Measurements from ENCODE around the gene LINGO4. TPM values are rescaled to one million over a fixed set of nuclear protein-coding genes. Genes with fewer than 3 reads are reported as not detected.

The LINGO4 gene
- total and polyA plus RNA-seq, 2 of the 13 experiments (the other 11 are each of a cell fraction or from before 2014, with no cell fraction given) = 0.02 to 0.05 TPM

DNA sequence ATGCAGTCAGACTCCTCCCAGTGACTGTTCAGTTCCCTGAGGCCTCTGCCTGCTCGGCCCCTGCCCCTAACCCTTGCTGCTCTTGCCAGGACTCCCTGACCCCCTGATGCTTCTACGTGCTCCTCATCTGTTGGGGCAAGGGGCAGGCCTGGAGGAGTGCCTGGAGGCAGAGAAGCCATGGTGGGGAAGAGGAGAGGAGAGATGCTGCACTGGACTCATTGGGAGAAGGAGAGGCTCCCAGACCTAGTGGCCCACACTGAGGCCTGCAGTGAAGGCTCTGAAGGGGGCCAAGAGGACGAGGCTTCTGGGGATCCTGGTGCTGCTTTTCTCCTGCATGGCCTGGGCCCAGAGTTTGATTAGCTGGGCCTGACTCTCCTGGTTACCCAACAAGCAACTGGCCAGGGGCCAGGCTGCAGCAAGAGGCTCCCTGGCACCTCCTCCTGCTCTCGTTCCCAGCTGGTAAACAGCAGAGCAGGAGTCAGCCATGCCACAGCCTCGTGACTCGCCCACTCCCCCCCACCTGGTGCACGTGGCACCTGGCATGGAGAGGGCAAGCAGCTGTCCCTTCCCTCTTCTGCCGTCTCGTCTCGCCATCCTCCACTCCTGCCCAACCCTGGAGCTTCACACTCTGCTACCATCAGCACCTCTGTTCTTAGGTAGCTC is 27.2 kb upstream of the LINGO4 start (continued):
- TF ChIP-seq, protein P1, sequence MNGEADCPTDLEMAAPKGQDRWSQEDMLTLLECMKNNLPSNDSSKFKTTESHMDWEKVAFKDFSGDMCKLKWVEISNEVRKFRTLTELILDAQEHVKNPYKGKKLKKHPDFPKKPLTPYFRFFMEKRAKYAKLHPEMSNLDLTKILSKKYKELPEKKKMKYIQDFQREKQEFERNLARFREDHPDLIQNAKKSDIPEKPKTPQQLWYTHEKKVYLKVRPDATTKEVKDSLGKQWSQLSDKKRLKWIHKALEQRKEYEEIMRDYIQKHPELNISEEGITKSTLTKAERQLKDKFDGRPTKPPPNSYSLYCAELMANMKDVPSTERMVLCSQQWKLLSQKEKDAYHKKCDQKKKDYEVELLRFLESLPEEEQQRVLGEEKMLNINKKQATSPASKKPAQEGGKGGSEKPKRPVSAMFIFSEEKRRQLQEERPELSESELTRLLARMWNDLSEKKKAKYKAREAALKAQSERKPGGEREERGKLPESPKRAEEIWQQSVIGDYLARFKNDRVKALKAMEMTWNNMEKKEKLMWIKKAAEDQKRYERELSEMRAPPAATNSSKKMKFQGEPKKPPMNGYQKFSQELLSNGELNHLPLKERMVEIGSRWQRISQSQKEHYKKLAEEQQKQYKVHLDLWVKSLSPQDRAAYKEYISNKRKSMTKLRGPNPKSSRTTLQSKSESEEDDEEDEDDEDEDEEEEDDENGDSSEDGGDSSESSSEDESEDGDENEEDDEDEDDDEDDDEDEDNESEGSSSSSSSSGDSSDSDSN (CRISPR knock-in tag; IDR thresholded peaks at IDR 0.05) = peak; percentile 73; the same call in 1 of the 2 replicates
- no peak for TF ChIP-seq CREM (IDR thresholded peaks at IDR 0.05)
- no peak for TF ChIP-seq CREM (CRISPR knock-in tag; IDR thresholded peaks at IDR 0.05)
- TF ChIP-seq HNF4A (CRISPR knock-in tag; IDR thresholded peaks at IDR 0.05) = peak; percentile 39; the same call in 1 of the 2 replicates
- TF ChIP-seq, protein P2, sequence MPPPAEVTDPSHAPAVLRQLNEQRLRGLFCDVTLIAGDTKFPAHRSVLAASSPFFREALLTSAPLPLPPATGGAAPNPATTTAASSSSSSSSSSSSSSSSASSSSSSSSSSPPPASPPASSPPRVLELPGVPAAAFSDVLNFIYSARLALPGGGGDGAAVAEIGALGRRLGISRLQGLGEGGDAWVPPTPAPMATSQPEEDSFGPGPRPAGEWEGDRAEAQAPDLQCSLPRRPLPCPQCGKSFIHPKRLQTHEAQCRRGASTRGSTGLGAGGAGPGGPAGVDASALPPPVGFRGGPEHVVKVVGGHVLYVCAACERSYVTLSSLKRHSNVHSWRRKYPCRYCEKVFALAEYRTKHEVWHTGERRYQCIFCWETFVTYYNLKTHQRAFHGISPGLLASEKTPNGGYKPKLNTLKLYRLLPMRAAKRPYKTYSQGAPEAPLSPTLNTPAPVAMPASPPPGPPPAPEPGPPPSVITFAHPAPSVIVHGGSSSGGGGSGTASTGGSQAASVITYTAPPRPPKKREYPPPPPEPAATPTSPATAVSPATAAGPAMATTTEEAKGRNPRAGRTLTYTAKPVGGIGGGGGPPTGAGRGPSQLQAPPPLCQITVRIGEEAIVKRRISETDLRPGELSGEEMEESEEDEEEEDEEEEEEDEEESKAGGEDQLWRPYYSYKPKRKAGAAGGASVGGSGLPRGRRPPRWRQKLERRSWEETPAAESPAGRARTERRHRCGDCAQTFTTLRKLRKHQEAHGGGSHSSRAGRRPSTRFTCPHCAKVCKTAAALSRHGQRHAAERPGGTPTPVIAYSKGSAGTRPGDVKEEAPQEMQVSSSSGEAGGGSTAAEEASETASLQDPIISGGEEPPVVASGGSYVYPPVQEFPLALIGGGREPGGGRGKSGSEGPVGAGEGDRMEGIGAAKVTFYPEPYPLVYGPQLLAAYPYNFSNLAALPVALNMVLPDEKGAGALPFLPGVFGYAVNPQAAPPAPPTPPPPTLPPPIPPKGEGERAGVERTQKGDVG (CRISPR knock-in tag; IDR thresholded peaks at IDR 0.05; ENCODE audit: borderline replicate concordance) = no peak
- TF ChIP-seq SYNCRIP (IDR thresholded peaks at IDR 0.05; ENCODE audit: insufficient read depth, low read depth, low read length) = no peak
- TF ChIP-seq ARNTL (CRISPR knock-in tag; IDR thresholded peaks at IDR 0.05) = peak; percentile 99
- no peak for TF ChIP-seq CENPX (CRISPR knock-in tag; IDR thresholded peaks at IDR 0.05)
- peak; percentile 42; the same call in 1 of the 2 replicates for TF ChIP-seq ELF3 (CRISPR knock-in tag; IDR thresholded peaks at IDR 0.05)
- TF ChIP-seq, protein P3, sequence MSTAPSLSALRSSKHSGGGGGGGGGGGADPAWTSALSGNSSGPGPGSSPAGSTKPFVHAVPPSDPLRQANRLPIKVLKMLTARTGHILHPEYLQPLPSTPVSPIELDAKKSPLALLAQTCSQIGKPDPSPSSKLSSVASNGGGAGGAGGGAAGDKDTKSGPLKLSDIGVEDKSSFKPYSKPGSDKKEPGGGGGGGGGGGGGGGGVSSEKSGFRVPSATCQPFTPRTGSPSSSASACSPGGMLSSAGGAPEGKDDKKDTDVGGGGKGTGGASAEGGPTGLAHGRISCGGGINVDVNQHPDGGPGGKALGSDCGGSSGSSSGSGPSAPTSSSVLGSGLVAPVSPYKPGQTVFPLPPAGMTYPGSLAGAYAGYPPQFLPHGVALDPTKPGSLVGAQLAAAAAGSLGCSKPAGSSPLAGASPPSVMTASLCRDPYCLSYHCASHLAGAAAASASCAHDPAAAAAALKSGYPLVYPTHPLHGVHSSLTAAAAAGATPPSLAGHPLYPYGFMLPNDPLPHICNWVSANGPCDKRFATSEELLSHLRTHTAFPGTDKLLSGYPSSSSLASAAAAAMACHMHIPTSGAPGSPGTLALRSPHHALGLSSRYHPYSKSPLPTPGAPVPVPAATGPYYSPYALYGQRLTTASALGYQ (CRISPR knock-in tag; IDR thresholded peaks at IDR 0.05) = no peak
- TF ChIP-seq MAFG (CRISPR knock-in tag; IDR thresholded peaks at IDR 0.05) = no peak
- peak; percentile 11; the same call in 1 of the 2 replicates for TF ChIP-seq TARDBP (CRISPR knock-in tag; IDR thresholded peaks at IDR 0.05)
- no peak for TF ChIP-seq NFYB (CRISPR knock-in tag; IDR thresholded peaks at IDR 0.05)
- TF ChIP-seq PCBP2 (optimal IDR thresholded peaks at IDR 0.05; ENCODE audit: low read depth, low read length, poor library complexity, severe bottlenecking) = no peak
- TF ChIP-seq TOPORS (CRISPR knock-in tag; IDR thresholded peaks at IDR 0.05) = no peak
- TF ChIP-seq, protein P4, sequence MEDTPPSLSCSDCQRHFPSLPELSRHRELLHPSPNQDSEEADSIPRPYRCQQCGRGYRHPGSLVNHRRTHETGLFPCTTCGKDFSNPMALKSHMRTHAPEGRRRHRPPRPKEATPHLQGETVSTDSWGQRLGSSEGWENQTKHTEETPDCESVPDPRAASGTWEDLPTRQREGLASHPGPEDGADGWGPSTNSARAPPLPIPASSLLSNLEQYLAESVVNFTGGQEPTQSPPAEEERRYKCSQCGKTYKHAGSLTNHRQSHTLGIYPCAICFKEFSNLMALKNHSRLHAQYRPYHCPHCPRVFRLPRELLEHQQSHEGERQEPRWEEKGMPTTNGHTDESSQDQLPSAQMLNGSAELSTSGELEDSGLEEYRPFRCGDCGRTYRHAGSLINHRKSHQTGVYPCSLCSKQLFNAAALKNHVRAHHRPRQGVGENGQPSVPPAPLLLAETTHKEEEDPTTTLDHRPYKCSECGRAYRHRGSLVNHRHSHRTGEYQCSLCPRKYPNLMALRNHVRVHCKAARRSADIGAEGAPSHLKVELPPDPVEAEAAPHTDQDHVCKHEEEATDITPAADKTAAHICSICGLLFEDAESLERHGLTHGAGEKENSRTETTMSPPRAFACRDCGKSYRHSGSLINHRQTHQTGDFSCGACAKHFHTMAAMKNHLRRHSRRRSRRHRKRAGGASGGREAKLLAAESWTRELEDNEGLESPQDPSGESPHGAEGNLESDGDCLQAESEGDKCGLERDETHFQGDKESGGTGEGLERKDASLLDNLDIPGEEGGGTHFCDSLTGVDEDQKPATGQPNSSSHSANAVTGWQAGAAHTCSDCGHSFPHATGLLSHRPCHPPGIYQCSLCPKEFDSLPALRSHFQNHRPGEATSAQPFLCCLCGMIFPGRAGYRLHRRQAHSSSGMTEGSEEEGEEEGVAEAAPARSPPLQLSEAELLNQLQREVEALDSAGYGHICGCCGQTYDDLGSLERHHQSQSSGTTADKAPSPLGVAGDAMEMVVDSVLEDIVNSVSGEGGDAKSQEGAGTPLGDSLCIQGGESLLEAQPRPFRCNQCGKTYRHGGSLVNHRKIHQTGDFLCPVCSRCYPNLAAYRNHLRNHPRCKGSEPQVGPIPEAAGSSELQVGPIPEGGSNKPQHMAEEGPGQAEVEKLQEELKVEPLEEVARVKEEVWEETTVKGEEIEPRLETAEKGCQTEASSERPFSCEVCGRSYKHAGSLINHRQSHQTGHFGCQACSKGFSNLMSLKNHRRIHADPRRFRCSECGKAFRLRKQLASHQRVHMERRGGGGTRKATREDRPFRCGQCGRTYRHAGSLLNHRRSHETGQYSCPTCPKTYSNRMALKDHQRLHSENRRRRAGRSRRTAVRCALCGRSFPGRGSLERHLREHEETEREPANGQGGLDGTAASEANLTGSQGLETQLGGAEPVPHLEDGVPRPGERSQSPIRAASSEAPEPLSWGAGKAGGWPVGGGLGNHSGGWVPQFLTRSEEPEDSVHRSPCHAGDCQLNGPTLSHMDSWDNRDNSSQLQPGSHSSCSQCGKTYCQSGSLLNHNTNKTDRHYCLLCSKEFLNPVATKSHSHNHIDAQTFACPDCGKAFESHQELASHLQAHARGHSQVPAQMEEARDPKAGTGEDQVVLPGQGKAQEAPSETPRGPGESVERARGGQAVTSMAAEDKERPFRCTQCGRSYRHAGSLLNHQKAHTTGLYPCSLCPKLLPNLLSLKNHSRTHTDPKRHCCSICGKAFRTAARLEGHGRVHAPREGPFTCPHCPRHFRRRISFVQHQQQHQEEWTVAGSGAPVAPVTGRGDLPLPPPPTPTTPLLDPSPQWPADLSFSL (CRISPR knock-in tag; IDR thresholded peaks at IDR 0.05) = no peak

Data from HepG2 (cell line).